Measurements from ENCODE around the gene UFD1.

The UFD1 gene

GRCh38 chr22:19470010-19470409, 9.0 kb downstream of the UFD1 start:
- DNase-seq (ENCODE audit: low spot score), result no peak

DNA sequence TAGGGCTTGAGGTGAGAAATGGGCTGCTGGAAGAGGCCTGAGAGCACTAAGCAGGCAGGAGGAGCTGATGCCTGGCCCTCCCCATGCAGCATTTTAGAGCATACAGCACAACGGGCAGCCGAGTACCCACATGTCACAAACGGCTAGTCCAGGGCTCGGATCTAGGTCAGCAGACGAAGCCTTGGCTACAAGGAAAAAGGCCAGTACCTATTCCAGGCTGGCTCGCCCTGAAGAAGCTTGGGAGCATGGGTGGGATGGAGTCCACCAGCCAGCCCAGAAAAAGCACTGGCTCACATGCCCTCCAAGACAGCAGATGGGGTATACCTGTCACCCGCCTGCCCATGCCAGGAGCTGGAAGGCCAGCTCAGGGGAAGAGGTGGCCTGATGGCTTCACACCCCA, 9.6 kb downstream of the UFD1 start:
- no peak for DNase-seq (ENCODE audit: low spot score)

DNA sequence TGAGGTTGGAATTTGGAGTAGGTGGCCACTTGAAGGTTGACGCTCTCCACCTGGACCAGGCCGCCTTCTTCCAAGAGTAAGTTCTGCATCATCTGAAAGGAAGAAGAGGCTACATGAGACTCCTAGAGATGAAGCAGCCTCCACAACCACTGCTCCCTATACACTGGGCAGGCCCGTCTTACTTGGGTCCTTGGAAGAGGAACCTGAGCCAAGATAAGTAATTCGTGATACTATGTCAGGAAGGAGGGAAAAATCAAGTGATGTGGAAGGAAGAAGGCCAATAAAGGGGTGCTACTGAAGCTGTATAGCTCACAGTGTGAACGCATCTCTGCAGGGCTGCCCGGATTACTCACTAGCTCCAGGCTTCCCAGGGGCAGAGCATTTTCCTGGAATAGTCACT, 11.1 kb downstream of the UFD1 start:
- DNase-seq (ENCODE audit: low spot score), result no peak

DNA sequence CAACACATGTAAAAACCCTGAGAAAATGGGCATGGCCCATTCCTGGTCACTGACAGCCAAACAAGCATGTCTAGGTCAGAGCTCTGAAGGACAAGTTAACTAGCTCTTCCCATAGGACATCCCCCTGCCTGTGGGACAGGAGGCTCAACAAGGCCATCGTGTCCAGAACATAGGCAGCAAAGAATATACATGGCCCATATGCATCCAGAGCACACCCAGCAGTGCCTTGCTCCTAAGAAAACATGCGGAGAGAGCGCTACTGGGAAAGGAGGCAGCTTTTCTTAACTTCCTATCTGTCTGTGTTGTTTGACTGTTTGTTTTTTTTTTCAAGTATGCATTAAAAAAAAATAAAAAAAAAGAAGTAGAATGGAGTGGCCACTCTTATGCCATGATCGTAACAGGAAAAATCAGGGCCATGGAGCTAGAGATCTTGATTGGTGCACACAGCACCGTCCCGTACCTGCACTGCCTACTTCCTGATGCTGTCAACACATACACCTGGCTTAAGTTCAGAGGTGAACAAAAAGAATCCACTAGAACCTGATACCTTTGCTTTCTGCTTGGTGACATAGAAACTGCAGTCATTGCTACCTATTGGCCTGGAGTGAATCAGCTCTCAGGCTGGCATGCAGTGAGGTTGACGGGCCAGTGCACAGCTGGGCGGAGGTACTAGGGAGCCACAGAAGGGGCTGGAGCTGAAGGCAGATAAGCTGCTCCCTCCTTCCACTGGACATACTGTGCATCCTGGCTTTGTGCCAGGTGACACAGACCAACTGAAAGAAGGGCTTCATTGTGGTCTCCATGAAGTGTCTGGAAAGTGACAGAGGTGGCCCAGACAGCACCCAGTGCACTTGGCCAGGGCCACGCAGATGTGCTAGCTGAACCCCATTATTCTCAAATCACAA, 11.9 kb downstream of the UFD1 start:
- DNase-seq (ENCODE audit: low spot score), result no peak

GRCh38 chr22:19466126-19466716, 12.8 kb downstream of the UFD1 start:
- no peak for DNase-seq (ENCODE audit: low spot score)

GRCh38 chr22:19464975-19465374, 14.0 kb downstream of the UFD1 start:
- DNase-seq (ENCODE audit: low spot score), result no peak

- DNase-seq (ENCODE audit: low spot score), result no peak
Observed at GRCh38 chr22:19464546-19464945, 14.4 kb downstream of the UFD1 start.

DNA sequence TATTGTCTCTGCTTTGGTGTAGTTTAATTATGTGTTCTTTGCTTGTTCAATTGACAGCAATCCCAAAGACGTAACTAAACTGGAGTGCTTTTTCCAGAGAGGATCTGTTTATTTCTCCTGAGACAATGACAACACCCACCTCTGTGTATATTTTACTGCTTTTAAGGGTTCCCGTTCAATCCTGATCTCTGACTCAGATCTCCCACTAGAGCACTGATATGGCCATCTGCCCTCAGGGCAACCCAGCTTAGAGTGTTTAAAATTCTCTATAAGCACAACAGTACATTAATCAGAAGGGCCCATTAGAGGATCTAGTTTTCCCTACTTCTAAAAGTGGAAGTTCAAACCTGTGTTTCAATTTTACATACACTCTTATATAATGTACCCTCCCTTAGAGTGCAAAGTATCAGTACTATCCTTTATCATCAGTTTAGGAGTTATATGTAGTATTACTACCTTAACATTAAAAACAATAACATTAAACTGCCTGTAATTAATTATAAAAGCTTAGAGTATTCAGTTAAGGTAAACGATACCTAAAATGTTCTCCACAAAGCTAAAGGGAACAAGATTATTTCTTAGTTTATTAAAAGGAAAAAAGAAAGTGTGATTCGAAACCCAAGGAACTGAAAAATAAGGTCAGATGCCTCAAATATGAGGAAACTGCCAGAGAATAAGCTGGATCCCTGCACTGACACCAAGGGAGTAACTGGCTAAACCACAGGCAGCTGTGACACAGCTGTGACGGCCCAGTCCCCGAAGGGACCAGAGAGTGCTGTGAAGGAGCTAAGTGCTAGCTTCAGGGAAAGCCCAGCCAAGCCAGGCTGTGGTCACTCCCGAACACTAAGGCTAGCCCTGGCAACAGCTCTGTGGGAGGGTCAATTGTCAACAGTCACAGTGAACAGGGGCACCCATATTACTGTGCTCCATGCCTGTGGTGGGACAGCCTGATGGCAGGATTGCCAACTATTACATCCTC, 15.2 kb downstream of the UFD1 start:
- DNase-seq (ENCODE audit: low spot score), result no peak

DNA sequence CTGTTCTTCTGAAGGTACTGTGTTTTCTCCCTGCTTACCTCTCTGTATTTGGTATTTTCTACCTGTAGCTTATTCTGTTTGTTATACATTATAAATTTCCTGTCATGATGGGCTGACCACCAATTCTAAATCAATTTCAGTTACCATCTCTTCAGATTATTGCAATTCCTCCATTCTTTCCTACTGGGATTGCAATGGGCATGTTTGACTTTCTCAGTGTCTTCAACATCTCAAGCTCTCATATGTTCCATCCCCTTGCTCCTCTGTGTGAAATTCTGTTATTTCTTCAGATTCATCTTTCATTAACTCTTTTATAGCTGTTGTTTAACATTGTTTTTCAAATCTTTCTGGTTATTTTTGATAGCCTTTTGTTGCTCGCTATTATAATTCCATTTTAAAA, 16.0 kb downstream of the UFD1 start:
- no peak for DNase-seq (ENCODE audit: low spot score)

GRCh38 chr22:19461506-19461905, 17.5 kb downstream of the UFD1 start:
- DNase-seq (ENCODE audit: low spot score), result no peak

DNA sequence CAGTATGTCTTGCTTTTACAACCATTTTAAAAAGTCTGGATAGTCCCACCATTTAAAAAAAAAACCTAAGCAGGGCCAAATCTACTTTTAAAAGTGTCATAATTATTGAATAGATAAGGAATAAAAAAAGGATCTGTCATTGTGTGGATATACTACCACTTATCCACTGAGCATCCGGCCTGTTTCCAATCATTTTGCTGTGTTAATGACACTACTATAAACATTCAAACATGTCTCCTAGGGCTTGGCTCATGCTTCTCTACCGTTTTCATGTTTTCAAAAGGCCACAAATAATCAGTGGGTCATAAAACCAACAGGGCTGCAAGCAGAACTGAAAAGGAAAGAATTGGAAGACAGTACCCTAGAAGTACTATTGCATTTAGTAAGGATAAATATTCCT, 19.0 kb downstream of the UFD1 start:
- no peak for DNase-seq (ENCODE audit: low spot score)

GRCh38 chr22:19457828-19458428, 21.1 kb downstream of the UFD1 start:
- DNase-seq (ENCODE audit: low spot score), result no peak

DNA sequence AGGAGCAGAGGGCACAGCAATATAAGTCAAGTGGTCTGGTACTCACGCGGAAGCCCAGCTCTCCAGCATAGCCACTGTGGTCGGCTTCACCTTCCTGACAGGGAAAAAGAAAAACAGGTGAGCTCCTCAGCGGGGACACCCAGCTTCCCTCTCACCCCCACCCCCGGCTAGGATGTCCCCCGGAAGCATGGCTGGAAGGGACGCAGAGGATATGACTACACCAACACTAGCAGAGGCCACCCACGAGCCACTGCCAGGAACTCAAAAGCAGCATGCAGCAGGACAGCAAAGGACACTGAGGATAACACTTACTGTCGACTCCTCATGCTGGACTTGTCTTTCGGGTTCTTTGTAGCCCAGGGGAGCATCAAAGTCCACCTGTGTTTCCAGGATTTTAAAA, 22.5 kb downstream of the UFD1 start:
- no peak for DNase-seq (ENCODE audit: low spot score)

GRCh38 chr22:19455585-19456370, 23.2 kb downstream of the UFD1 start:
- no peak for DNase-seq (ENCODE audit: low spot score)

GRCh38 chr22:19455033-19455432, 24.0 kb downstream of the UFD1 start:
- no peak for DNase-seq (ENCODE audit: low spot score)

GRCh38 chr22:19454156-19454555, 24.8 kb downstream of the UFD1 start:
- DNase-seq (ENCODE audit: low spot score), result no peak

DNA sequence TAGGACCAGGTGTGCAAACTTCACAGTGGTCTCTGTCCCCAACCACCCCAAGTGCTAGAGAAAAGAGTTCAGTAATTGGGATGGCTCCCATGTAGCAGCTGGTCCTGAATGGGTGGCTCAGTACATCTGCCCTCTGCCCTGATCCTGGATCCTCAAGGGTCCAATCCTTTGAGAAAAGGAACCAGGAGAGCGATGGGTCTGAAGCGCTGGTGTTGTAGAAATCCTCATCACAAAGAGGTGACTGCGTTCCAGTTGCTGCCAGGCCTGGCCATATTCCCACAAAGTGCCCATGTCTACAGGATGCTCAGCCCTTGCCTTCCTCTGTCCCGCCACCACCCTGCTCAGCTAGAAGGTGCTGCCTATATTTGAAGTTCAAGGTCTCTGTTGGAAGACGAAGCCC, 25.3 kb downstream of the UFD1 start:
- DNase-seq (ENCODE audit: low spot score), result no peak

- DNase-seq (ENCODE audit: low spot score), result no peak
Observed at GRCh38 chr22:19451570-19451969, 27.4 kb downstream of the UFD1 start.

- no peak for DNase-seq (ENCODE audit: low spot score)
Observed at GRCh38 chr22:19450363-19451175, 28.4 kb downstream of the UFD1 start.

- no peak for DNase-seq (ENCODE audit: low spot score)
Observed at GRCh38 chr22:19449422-19449767, 29.6 kb downstream of the UFD1 start.

Measured in kidney tubule cell (primary cell).